ENCODE measurements around the gene SLC29A3. TPM values are rescaled to one million over a fixed set of nuclear protein-coding genes. Genes with fewer than 3 reads are reported as not detected.

SLC29A3 gene
- polyA plus RNA-seq, 1 donor (not counting 4 experiments of a cell fraction or from before 2014, with no cell fraction given): 0.52 TPM

- Histone ChIP-seq H3K4me2 (ENCODE audit: control insufficient read depth, extremely low read depth, insufficient read depth, low read depth, low read length) (no peak overlapping the region), H3K27me3 (ENCODE audit: control insufficient read depth, extremely low read depth, insufficient read depth, low read length) (peaks cover 35% of the 10 kb centered on the region), H3K79me2 (ENCODE audit: control insufficient read depth, insufficient read depth, low read length) (no peaks in the 10 kb centered on the region), H4K20me1 (ENCODE audit: control insufficient read depth, extremely low read depth, insufficient read depth, low read length) (no peaks in the 10 kb centered on the region), H3K9me1 (ENCODE audit: control insufficient read depth, extremely low read depth, insufficient read depth, low read length) (no peaks in the 10 kb centered on the region), H3K9ac (ENCODE audit: control insufficient read depth, extremely low read depth, insufficient read depth, low read length) (no peak overlapping the region), H3K4me1 (ENCODE audit: control insufficient read depth, extremely low read depth, insufficient read depth, low read length) (no peaks in the 10 kb centered on the region), H3K9me3 (ENCODE audit: control insufficient read depth, low read depth, low read length) (no peaks in the 10 kb centered on the region), H3K4me3 (ENCODE audit: control insufficient read depth in 2 of 3, extremely low read depth in 1 of 3, insufficient read depth in 2 of 3, low read depth in 1 of 3, low read length in 3 of 3) (no peak overlapping the region), H3K27ac (ENCODE audit: control insufficient read depth, insufficient read depth, low read length) (no peak overlapping the region), H2AFZ (ENCODE audit: control insufficient read depth, low read length) (no peak overlapping the region), H3K36me3 (ENCODE audit: control insufficient read depth in 2 of 2, extremely low read depth in 1 of 2, insufficient read depth in 2 of 2, low read length in 2 of 2) (no peaks in the 10 kb centered on the region)
- no peak for DNase-seq (ENCODE audit: low read depth, low spot score)
- dilution Hi-C loops (cut with MboI; ENCODE audit: extremely low pct_ligation_motif_present, low sequenced_read_pairs): no loop called here
- TF ChIP-seq EZH2 (IDR thresholded peaks at IDR 0.05; ENCODE audit: low read length): no peak
- TF ChIP-seq CTCF (optimal IDR thresholded peaks at IDR 0.05 in 1 of 3, IDR thresholded peaks at IDR 0.05 in 1 of 3, conservative IDR thresholded peaks at IDR 0.05 in 1 of 3; ENCODE audit: extremely low read depth in 1 of 3, insufficient read depth in 2 of 3, low read length in 3 of 3): no peak
- no peak for FAIRE-seq
These were observed 6.8 kb upstream of the SLC29A3 start for GRCh38 chr10:71312220-71312619.

- FAIRE-seq: no peak
- no peak overlapping the region for H3K27ac ChIP-seq (ENCODE audit: control insufficient read depth, insufficient read depth, low read length)
- H3K4me3 ChIP-seq (ENCODE audit: control insufficient read depth in 2 of 3, extremely low read depth in 1 of 3, insufficient read depth in 2 of 3, low read depth in 1 of 3, low read length in 3 of 3): no peak overlapping the region
These were observed 6.0 kb upstream of the SLC29A3 start for GRCh38 chr10:71312811-71313789.

More at GRCh38 chr10:71312811-71313789, 6.0 kb upstream of the SLC29A3 start:
- H3K36me3 ChIP-seq (ENCODE audit: control insufficient read depth in 2 of 2, extremely low read depth in 1 of 2, insufficient read depth in 2 of 2, low read length in 2 of 2): no peaks in the 10 kb centered on the region
- H3K4me1 ChIP-seq (ENCODE audit: control insufficient read depth, extremely low read depth, insufficient read depth, low read length): no peaks in the 10 kb centered on the region
- H2AFZ ChIP-seq (ENCODE audit: control insufficient read depth, low read length): no peak overlapping the region
- H3K27me3 ChIP-seq (ENCODE audit: control insufficient read depth, extremely low read depth, insufficient read depth, low read length): peaks cover 35% of the 10 kb centered on the region
- H3K79me2 ChIP-seq (ENCODE audit: control insufficient read depth, insufficient read depth, low read length): no peaks in the 10 kb centered on the region
- no peak overlapping the region for H3K9ac ChIP-seq (ENCODE audit: control insufficient read depth, extremely low read depth, insufficient read depth, low read length)
- no peak for DNase-seq (ENCODE audit: low read depth, low spot score)
- no peaks in the 10 kb centered on the region for H3K9me3 ChIP-seq (ENCODE audit: control insufficient read depth, low read depth, low read length)
- peak overlapping the region; percentile 16 for H3K4me2 ChIP-seq (ENCODE audit: control insufficient read depth, extremely low read depth, insufficient read depth, low read depth, low read length)
- dilution Hi-C loops (cut with MboI; ENCODE audit: extremely low pct_ligation_motif_present, low sequenced_read_pairs): no loop called here
- no peak for TF ChIP-seq EZH2 (IDR thresholded peaks at IDR 0.05; ENCODE audit: low read length)
- TF ChIP-seq CTCF (optimal IDR thresholded peaks at IDR 0.05 in 1 of 3, IDR thresholded peaks at IDR 0.05 in 1 of 3, conservative IDR thresholded peaks at IDR 0.05 in 1 of 3; ENCODE audit: extremely low read depth in 1 of 3, insufficient read depth in 2 of 3, low read length in 3 of 3): no peak
- no peaks in the 10 kb centered on the region for H4K20me1 ChIP-seq (ENCODE audit: control insufficient read depth, extremely low read depth, insufficient read depth, low read length)
- H3K9me1 ChIP-seq (ENCODE audit: control insufficient read depth, extremely low read depth, insufficient read depth, low read length): no peaks in the 10 kb centered on the region
